ENCODE measurements around the gene PPM1L.

PPM1L gene

DNA sequence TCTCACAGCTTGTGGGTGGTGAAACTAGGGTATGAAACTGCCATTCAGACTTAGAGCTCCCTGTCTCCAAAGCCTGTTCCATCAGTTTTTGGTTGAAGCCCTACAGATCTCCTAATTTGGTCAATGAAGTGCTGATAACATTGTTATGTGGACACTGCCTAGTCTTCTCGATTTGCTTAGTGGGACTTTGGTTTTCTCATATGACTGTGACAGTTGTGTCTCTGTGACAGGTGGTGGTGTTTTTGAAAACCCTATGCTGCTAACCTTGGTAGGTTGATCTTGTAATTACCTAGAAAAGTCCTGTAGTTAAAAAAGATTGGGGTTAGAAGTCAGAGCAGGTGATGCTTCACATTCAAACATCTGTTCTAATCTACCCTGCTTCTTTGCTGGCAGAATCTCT is 9.2 kb downstream of the PPM1L start:
- peak; percentile 52 for DNase-seq

- no peak for DNase-seq
Measured at GRCh38 chr3:160768031-160768430, 12.0 kb downstream of the PPM1L start.

- no peak for DNase-seq
Measured at GRCh38 chr3:160768918-160769317, 12.9 kb downstream of the PPM1L start.

GRCh38 chr3:160771811-160772459 is 15.9 kb downstream of the PPM1L start:
- no peak for DNase-seq

- no peak for DNase-seq
Measured at GRCh38 chr3:160773722-160774121, 17.7 kb downstream of the PPM1L start.

DNA sequence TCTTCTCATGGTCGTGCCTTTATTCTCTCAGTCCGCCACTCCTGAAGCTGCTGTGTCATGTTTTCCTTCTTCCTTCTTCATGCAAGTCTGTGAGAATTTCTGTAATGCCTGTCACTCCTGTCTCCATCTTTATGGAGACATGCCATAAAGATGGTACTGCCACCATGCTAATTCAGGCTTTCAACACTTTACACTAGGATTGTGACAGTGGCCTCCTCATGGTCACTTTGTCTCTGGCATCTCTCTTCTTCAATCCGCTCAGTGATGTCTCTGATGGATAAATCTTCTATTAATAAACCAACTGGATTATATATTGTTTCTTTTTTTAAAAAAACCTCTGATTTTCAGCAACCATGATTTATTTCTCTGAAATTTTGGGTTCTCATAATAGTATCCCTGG is 18.1 kb downstream of the PPM1L start:
- no peak for DNase-seq

DNA sequence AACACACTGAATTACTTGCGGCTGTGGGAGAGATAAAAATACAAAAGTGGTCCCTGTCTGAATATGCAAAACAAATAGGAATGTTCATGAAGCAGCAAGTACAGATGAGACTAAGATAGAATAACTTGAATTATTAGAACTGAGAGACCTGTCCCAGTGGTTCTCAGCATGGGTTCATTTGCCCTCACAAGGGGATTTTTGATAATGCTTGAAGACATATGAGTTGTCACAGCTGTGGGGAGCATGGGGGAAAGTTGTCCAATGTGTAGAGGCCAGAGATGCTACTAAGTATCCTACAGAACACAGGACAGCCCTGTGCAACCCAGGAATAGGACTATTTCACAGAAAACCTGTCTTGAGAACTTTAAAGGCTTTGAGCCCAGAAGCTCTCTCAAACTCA is 22.4 kb downstream of the PPM1L start:
- DNase-seq, result no peak

DNA sequence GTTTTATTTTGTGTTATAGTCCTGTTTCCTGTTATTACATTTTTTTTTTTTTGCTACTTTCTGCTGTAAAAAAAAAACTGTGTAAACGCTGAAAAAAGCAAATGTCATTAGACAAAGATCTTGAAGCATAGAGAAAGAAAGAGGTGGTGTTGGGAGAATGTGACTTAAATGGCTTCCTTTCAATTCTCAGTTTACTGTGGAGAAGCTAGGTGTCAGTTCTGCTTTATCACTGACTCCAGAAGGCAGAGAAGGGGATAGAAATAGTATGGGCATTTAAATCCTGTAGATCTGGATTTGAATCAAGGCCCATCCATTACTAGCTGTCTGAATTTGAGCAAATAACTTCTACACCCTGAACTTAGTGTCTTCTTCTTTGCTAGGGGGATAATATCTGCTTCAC is 23.0 kb downstream of the PPM1L start:
- DNase-seq, result no peak

DNA sequence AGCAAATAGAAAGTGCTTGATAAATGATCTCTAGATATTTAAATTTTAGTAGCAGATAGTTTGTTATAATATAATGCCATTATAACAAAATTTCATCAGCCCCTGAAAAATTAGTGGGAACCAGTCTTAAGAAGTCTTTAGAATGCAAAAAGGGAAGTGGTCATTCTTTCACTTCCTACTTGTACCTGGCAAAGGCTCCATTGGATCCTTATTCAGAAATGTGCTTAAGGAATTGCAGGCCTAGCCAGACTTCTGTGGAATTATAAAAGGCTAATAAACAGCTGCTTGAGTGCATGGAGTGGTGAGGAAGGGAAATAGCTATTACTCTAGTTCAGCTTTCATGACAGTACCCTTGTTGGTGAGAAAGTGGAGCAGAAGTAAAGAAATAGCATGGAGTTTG is 24.2 kb downstream of the PPM1L start:
- peak; percentile 37 for DNase-seq

DNA sequence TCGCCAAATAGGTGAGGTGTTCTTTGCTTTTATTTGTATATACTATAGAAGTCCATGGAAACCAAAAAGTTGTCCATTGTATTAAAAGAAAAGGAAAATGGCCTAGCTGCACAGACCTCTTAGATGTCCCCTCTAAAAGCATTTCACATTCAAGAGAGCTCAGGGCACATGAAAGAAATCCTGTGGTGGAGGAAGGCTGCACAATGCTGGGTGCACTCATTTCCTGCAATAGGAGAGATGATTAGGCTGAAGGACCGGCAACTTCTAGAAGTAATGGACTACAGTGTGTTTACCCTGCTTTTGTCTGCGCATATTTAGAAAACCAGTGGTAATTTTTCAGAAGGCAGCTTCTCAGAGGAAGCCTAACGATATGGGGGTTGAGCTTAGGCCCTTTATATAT is 25.4 kb downstream of the PPM1L start:
- DNase-seq, result no peak

DNA sequence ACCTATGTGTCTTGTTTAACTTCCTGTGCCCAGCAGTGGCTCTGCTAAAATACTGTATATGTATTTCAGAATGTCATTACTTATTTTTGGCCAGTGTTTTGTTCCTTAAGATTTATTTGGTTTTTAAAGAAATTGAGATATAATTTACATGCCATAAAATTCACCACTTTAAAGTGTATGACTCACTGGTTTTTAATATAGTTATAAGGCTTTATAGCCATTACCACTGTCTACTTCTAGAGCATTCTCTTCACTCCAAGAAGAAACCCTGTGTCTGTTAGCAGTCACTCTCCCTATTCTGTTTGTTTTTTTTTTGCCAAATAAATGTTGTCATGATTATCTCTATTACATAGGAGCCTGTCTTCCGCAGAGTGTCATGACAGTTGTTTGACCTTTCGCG is 25.8 kb downstream of the PPM1L start:
- no peak for DNase-seq

DNA sequence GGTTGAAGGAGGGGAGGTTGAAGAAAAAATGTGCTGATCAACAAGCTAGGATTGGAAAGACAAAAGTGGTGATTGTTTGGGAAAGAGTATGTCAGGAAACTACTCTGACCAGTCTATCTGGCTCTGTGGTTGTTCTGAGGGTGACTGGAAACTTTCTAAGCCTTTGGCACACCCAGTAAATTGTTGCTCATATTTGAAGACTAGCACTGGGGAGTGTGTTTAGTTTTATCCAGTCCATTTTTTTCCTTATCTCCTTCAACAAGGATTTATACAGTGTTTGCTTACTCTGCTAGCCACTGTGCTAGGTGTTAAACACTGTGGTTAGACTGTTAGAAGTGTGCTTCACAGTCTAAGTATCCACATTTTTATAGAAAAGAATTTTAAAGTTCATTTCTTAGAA is 28.8 kb downstream of the PPM1L start:
- no peak for DNase-seq

DNA sequence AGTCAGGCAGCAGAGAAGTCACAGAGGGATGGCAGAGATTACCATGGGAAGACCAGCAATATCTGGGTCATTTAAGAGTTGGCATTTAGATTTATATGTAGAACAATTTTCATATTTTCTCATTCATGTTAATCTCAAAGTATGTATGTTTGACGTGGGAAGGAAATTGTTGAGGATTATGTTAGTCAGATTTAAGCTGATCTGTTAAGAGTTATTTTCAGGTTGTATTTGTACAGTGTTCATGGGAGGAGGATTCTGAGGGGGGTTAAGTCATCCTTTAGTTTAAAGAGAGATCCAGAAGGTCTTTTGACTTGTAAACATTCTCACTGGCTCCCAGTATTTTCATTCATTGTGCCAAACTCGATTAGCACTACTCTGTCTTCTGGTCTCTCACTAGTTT is 34.7 kb downstream of the PPM1L start:
- no peak for DNase-seq

- no peak for DNase-seq
Measured at GRCh38 chr3:160792540-160792939, 36.5 kb downstream of the PPM1L start.

DNA sequence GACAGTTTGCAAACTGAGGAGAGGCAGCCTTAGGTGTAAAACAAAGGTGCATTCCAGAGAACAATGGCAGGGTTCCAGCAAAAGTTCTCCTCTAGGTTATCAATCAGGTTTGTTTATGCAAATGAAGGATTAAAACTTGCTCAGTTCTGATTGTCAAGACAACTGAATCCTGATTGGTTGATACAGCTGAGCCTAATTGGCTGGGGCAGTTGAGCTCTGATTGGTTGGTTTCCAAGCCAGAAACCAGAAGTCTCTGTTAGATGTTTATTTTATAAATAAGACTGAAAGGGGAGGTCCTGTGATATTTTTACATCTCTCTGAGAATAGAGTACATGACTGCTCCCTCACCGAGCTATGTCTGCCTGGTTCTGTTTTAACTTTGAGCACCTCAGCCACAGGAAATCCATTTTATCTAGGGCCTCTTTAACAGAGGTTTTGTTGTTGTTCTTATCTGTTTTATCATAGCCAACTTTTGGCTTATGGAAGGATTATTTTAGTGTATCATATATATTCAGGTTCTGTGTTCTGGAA is 37.8 kb downstream of the PPM1L start:
- no peak for DNase-seq

- DNase-seq, result peak; percentile 48
Measured at GRCh38 chr3:160796089-160796812, 40.2 kb downstream of the PPM1L start.

GRCh38 chr3:160796813-160797164 is 40.8 kb downstream of the PPM1L start:
- peak; percentile 88 for DNase-seq

GRCh38 chr3:160797356-160797755 is 41.3 kb downstream of the PPM1L start:
- DNase-seq, result peak; percentile 15

- DNase-seq, result no peak
Measured at GRCh38 chr3:160801386-160802118, 45.5 kb downstream of the PPM1L start.

GRCh38 chr3:160804762-160805161 is 48.7 kb downstream of the PPM1L start:
- peak; percentile 55 for DNase-seq

DNA sequence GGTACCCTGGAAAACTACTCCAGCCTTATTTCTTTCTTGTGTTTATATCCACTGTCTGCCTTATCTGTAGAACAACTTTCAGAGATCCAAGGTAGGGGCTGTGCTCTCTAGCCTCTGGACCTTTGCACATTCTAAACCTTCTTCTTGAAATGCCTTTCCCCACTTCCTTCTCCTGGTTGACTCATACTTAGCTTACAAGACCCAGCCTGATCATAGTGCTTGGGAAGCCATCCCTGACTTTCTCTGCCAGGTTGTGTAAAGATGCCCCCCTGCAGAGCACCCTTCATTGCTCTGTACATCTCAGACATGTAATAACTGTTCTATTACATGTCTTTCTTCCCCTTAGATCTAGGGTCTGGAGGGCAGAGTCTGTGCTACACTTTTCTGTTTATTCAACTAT is 50.1 kb downstream of the PPM1L start:
- no peak for DNase-seq

- DNase-seq, result no peak
Measured at GRCh38 chr3:160806686-160807085, 50.7 kb downstream of the PPM1L start.

DNA sequence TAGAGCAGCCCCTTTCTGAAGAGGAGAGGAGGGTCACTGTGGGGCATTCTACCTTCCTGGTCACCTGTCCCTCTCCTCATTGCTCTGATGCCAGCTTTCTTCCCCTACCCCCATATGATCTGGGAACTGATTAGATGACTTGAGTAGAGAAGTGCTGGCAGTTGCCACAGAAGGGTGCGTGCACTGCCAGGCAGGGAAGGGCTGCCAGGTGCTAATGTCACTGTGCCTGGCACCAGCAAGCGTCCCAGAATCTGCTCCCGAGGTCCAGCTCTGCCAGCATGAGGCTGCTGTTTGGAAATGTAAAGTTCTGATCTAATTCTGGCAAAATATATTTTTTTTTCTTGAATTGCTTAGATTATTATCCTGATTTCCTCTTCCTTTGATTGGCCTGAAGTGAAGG is 52.8 kb downstream of the PPM1L start:
- DNase-seq, result no peak

DNA sequence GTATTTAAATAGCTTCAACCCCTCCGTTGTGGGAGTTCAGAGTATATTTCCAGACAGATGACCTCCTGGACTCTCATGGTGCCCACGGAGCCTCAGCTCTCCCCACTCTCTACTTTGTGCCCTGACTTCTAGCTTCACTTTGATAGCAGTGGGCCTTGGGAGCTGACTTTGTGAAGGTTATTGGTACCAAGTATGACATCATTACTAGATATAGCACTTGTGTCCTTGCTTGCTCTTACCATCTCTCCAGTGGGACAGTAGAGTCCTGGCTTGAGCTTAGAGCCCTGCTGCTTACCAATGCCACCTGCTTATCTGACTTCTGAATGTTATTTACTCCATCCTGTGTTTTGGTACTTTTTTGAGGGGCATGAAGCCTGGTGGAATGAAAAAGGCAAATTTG is 53.4 kb downstream of the PPM1L start:
- no peak for DNase-seq

Data from NCI-H82 (cell line).